Activated T-cell treated with anti-CD3 and anti-CD28 coated beads, Interleukin-2, amount 50 U/mL, for 48 hours (primary cell): ENCODE results near the gene CMC2.

ENCODE experiments used
- DNase-seq, 2 experiments: peaks; one replicate each; pipeline ENCODE4 v3.0.0-alpha.2; 2020

The CMC2 gene

GRCh38 chr16:81006813-81007695 is at the start of gene CMC2, which contains the start of gene CENPN:
Gene CMC2 (minus strand): TSS chr16:81006885. CDS start chr16:80997394, 9,491 bp downstream.
Gene CENPN (plus strand): TSS chr16:81007214. CDS start chr16:81011940, 4,726 bp downstream.
- DNase-seq, result peak; percentile 98

DNA sequence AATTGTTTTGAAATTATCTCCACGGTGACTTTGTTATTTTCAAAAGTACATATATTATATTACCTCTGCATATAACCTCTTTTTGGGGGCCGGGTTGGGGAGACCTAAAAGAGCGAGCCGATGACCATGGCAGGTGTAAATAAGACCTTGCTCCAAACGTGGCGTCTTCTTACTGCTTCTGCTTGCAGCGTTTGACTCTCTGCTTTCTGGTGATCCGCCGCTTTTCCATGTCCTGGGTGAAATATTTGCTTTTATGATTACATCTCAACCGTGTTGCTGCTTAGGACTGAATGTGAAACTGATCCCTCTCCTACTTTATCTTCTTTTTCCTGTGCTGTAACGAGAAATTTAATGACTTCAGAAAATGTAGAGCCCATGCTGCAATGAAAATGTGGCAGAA is 47.1 kb upstream of the CMC2 start:
- DNase-seq, result no peak

DNA sequence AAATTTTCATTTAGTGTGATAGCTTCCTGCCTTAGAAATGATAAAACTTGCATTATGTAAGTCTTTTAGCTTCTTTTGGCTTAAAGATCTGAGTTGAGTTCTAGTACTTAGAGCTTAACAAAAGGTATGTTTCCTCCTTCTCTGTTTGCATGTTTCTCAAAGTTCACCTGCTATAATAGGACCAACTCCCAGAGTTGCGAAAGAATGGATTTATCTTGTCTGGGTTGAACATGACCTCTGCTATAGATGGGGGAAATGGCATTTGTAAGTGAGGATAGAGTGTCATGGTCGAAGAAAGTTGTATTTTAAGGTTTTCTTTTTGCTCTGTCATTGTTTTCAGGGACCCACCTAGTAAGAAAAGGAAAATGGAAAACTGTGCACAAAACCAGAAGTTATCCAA is 36.1 kb upstream of the CMC2 start:
- no peak for DNase-seq

GRCh38 chr16:81041696-81042095 is 35.0 kb upstream of the CMC2 start:
- DNase-seq, result no peak

DNA sequence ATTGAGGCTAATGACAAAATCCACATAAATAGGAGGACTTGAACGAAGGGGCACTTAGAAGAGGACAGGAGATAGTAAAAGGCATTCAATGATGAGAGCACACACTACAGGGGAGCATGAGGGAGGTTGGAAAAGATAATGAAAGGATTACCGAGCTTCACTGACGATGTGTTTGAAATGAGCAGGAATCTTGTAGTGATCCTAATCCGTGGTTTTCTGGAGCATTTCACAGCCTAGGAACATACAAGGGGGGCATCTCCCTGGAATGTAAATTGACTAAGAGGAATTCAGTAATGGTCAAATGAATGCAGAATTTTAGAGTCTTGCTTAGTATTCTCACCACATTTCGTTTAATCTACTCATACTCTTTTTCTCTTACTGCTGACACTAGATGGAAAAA is 34.2 kb upstream of the CMC2 start:
- no peak for DNase-seq

DNA sequence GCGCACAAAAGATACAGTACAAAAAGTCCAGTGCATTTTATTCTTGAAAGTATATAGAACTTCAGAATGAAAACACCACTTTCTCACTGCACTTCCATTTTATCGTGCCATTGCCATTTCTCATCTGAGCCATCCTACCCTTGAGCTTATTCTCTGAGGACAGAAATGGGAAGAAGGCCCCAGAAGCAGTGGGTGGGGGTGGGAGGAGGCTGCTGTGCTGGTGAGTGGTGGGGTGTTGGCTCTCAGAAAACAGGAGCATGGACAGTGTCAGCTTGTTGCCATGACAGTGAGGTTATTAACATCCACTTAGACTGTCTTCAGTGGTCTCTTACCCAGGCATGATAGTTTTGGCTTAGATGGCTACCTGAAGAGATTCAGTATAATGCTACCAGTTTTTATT is 33.4 kb upstream of the CMC2 start:
- DNase-seq, result no peak

DNA sequence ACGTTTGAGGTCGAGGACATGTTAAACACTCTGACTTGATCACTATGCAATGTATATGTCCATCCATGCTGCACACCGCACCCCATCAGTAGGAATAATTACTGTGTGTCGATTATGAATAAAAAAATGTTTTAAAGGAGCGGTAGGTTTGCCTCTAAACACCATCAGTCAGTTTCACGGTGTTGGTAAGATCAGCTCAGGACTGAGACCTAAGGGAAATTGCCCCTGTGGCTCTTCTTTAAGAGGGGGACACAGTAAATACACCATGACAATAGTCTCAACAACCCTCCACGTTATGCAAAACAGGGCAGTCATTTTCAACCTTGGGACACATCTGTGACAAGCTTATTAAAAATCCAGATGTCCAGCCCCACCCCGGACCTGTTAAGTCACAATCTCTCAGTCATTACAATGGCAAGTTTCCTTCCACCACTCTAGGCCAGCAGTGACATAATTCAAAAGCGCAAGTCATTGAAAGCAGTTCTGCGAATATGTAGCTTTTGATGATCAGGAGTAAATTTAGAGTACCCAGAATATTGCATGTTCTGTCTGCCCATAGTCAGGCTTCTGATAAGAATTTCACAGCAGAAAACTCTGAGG is 30.2 kb upstream of the CMC2 start:
- no peak for DNase-seq

DNA sequence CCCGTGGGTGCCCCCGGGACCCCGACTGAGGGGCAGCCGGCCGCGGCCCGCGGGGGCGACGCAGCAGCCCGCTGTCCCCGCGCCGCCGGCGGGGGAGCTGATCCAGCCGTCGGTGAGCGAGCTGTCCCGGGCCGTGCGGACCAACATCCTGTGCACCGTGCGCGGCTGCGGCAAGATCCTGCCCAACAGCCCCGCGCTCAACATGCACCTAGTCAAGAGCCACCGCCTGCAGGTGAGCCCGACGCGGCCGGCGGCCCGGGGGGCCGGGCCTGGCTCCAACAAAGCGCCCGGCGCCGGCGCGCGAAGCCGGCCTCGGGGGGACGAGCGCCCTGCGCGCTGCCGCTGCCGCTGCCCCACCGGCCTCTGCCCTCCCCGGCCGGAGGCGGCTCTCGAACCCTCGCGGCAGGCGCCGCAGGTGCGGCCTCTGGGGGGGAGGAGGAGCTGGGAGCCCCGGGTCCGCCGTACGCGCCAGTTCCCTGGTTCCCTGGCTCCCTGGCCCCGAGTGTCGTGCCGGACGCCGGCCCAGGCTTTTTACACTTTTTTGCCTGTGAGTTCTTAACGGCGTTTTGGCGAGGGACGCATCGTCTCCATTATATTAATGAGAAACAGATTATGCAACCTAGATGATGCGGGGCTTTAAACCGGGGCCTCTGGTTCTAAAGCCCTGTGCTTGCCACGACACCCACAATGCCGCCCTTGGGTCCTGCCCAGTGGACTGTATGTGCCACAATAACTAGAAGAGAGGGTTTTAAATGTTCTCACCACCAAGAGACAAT is 29.5 kb upstream of the CMC2 start:
- DNase-seq, result peak; percentile 55 to 67

- peak; percentile 89 to 90 for DNase-seq
These were observed 28.8 kb upstream of the CMC2 start, which contains the start of gene ATMIN for GRCh38 chr16:81035398-81035974. Gene ATMIN (plus strand): TSS chr16:81035842. CDS start chr16:81035871, 29 bp downstream.

DNA sequence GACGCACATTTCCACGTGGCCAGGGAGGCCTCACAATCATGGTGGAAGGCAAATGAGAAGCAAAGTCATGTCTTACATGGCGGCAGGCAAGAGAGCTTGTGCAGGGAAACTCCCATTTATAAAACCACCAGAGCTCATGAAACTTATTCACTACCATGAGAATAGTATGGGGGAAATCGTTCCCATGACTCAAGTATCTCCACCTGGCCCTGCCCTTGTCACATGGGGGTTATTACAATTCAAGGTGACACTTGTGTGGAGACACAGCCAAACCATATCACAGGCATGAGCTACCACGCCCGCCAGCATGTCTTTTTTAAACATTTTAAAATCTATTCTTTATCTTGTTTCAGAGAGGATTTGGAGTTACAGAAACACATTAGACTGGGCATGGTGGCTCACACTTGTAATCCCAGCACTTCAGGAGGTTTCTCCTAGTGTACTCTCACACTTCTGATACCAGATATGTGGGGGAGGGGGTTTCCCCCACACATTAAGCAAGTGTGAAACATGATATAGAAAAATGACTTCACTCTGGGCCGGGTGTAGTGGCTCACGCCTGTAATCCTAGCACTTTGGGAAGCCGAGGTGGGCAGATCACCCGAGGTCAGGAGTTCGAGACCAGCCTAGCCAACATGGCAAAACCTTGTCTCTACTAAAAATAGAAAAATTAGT is 23.4 kb upstream of the CMC2 start:
- DNase-seq, result peak; percentile 33 to 35

DNA sequence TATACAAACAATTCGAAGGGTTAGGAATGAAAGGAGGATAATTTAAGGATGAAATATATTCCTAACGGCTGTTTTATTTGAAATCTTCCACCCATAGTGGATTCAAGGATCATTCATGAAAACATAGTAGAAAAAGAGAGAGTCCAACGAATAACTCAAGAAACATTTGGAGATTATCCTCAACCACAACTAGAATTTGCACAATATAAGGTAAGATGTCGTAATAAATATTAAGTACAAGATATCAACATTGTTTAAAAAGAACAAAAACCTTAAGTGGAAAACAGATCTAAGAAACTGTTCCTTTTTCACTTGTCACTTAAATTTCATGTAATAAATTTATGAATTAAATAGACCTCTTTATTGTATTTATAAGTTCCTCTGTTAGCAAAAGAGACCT is 19.7 kb upstream of the CMC2 start:
- DNase-seq, result no peak

- no peak for DNase-seq
These were observed 11.8 kb upstream of the CMC2 start for GRCh38 chr16:81018496-81018895.

DNA sequence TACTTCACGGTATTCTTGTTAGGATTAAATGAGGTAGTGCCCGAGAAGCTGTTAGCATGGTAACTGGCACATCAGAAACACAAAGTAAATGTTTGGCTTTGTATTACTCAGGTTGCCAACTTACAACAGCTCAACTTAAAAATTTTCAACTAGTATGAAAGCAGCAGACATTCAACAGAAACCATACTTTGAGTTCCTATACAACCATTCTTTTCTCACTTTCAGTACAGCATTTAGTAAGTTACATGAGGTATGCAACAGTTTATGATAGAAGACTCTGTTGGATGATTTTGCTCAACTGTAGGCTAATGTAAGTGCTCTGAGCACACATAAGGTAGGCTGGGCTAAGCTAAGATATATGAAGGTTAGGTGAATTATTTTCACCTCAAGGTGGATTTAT is 8.0 kb upstream of the CMC2 start:
- no peak for DNase-seq

- DNase-seq, result no peak
These were observed 6.3 kb upstream of the CMC2 start for GRCh38 chr16:81012974-81013373.

- no peak for DNase-seq
These were observed 1.8 kb upstream of the CMC2 start for GRCh38 chr16:81008505-81008789.

GRCh38 chr16:81006211-81006812 is 373 bp downstream of the CMC2 start:
- DNase-seq, result peak; percentile 80 to 86

- DNase-seq, result peak in 1 of 2 experiments; percentile 27
These were observed 999 bp downstream of the CMC2 start for GRCh38 chr16:81005610-81006161.

- no peak for DNase-seq
These were observed 1.9 kb downstream of the CMC2 start for GRCh38 chr16:81004646-81005353.

GRCh38 chr16:81003610-81004460 is 2.9 kb downstream of the CMC2 start:
- peak; percentile 43 to 49 for DNase-seq

DNA sequence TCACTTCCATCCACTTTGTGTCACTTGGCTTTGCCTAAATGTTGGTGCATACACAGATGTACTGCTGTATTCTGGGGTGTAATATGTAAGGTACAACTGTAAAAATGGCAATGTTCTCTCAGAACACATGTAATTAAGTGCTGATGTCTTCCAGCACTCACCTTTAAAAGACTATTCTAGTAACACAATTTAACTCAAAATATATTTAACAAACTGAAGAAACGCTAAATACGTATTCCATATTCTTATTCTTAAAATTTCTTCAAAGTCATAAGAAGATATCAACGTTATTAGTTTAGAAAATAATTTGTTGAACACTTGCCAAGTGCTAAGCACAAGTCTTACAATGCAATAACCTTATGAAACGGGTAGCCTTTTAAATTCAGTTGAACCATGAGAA is 3.6 kb downstream of the CMC2 start:
- no peak for DNase-seq
